Measurements from ENCODE around the gene CDS2.
"Not testable (repeated sequence)": the region's sequence is repeated elsewhere in the genome, so short reads cannot be mapped to it uniquely, and the experiment has no call there.

The CDS2 gene

GRCh38 chr20:5126512-5127203 lies at the start of gene CDS2:
CDS2 (plus strand) TSS chr20:5127008; CDS start chr20:5127093, 85 bp downstream.
- DNase-seq (ENCODE audit: low spot score) = peak; percentile 99

GRCh38 chr20:5077761-5078387 lies 48.9 kb upstream of the CDS2 start:
- no peak for DNase-seq (ENCODE audit: low spot score)

GRCh38 chr20:5078399-5078958 lies 48.3 kb upstream of the CDS2 start:
- peak; percentile 30 for DNase-seq (ENCODE audit: low spot score)

GRCh38 chr20:5080384-5080877 lies 46.4 kb upstream of the CDS2 start:
- DNase-seq (ENCODE audit: low spot score) = no peak

GRCh38 chr20:5085380-5085779 lies 41.4 kb upstream of the CDS2 start:
- no peak for DNase-seq (ENCODE audit: low spot score)

GRCh38 chr20:5088688-5089087 lies 38.1 kb upstream of the CDS2 start:
- no peak for DNase-seq (ENCODE audit: low spot score)

GRCh38 chr20:5090191-5090590 lies 36.6 kb upstream of the CDS2 start:
- DNase-seq (ENCODE audit: low spot score) = no peak

GRCh38 chr20:5091902-5092301 lies 34.9 kb upstream of the CDS2 start:
- DNase-seq (ENCODE audit: low spot score) = no peak

GRCh38 chr20:5092765-5093339 lies 34.0 kb upstream of the CDS2 start:
- DNase-seq (ENCODE audit: low spot score) = no peak

- DNase-seq (ENCODE audit: low spot score) = no peak
Measured at GRCh38 chr20:5095454-5095853, 31.4 kb upstream of the CDS2 start.

- no peak for DNase-seq (ENCODE audit: low spot score)
Measured at GRCh38 chr20:5095931-5096330, 30.9 kb upstream of the CDS2 start.

GRCh38 chr20:5096463-5096862 lies 30.3 kb upstream of the CDS2 start:
- no peak for DNase-seq (ENCODE audit: low spot score)

GRCh38 chr20:5099009-5099408 lies 27.8 kb upstream of the CDS2 start:
- DNase-seq (ENCODE audit: low spot score) = not testable (repeated sequence)

GRCh38 chr20:5099909-5100308 lies 26.9 kb upstream of the CDS2 start:
- not testable (repeated sequence) for DNase-seq (ENCODE audit: low spot score)

GRCh38 chr20:5100684-5101347 lies 26.0 kb upstream of the CDS2 start:
- peak; percentile 77 for DNase-seq (ENCODE audit: low spot score)

- DNase-seq (ENCODE audit: low spot score) = no peak
Measured at GRCh38 chr20:5104479-5104878, 22.3 kb upstream of the CDS2 start.

GRCh38 chr20:5109276-5109675 lies 17.5 kb upstream of the CDS2 start:
- DNase-seq (ENCODE audit: low spot score) = no peak

GRCh38 chr20:5113615-5113986 lies 13.2 kb upstream of the CDS2 start:
- no peak for DNase-seq (ENCODE audit: low spot score)

GRCh38 chr20:5114403-5114802 lies 12.4 kb upstream of the CDS2 start:
- DNase-seq (ENCODE audit: low spot score) = no peak

- no peak for DNase-seq (ENCODE audit: low spot score)
Measured at GRCh38 chr20:5116875-5117274, 9.9 kb upstream of the CDS2 start.

GRCh38 chr20:5118220-5119142 lies 8.3 kb upstream of the CDS2 start:
- no peak for DNase-seq (ENCODE audit: low spot score)

GRCh38 chr20:5119143-5119434 lies 7.7 kb upstream of the CDS2 start:
- DNase-seq (ENCODE audit: low spot score) = no peak

Measured in kidney tubule cell (primary cell).